A549 (cell line): ENCODE results near the gene RNPEP. TPM values are rescaled to one million over a fixed set of nuclear protein-coding genes. Genes with fewer than 3 reads are reported as not detected.

Experiments
- ATAC-seq, 2 experiments: fragments of 200-7000 bp in 1 of 2; fragments of >200 bp in 1 of 2; cut with Nextera tagmentation in 1 of 2; cut with Tn5 transposase in 1 of 2; 3 replicates each; pipeline versions ENCODE4 v1.8.0 to v1.9.1; 2018 to 2020; ENCODE audit warnings: mild to moderate bottlenecking in 1 of 2, moderate library complexity in 1 of 2
- CTCF ChIA-PET: fragments of 300-600 bp; sonication (Branson Sonifier 250); formaldehyde crosslinking; extraction: SDS; loops from one replicate; lab custom pipeline; 2021; ENCODE audit warnings: antibody characterized with exemption, inconsistent platforms; lab: Yijun Ruan, JAX
- POLR2A ChIA-PET: fragments of 350-600 bp; formaldehyde crosslinking; extraction: SDS; loops from one replicate; lab custom pipeline; 2021; ENCODE audit warnings: antibody characterized with exemption, inconsistent platforms; lab: Yijun Ruan, JAX
- DNase-seq, 2 experiments: peaks; one replicate each; pipeline versions ENCODE4 v3.0.0 to v3.0.0-alpha.2; 2011 to 2016; ENCODE audit warnings: low read depth in 1 of 2, low spot score in 1 of 2
- FAIRE-seq: peaks from 2 replicates; lab custom pipeline; 2011; peaks lifted over from hg19 to GRCh38; lab: Jason Lieb, UNC
- H3K27ac ChIP-seq, 2 experiments: fragments of >200 bp; sonication (Bioruptor Twin); formaldehyde crosslinking; 3 replicates each; pipeline ENCODE4 v1.5.1; 2016 to 2017
- H3K4me1 ChIP-seq: fragments of >200 bp; sonication (Bioruptor Twin); formaldehyde crosslinking; 3 replicates; pipeline ENCODE4 v1.6.1; 2016
- H3K4me2 ChIP-seq: fragments of >200 bp; sonication (Bioruptor Twin); formaldehyde crosslinking; 3 replicates; pipeline ENCODE4 v1.6.1; 2016
- H3K4me3 ChIP-seq: fragments of >200 bp; sonication (Bioruptor Twin); formaldehyde crosslinking; 3 replicates; pipeline ENCODE4 v1.5.1; 2016
- H3K9me3 ChIP-seq: fragments of >200 bp; sonication (Bioruptor Twin); formaldehyde crosslinking; 3 replicates; pipeline ENCODE4 v1.6.1; 2016
- ATOH8 ChIP-seq: fragments of 250-450 bp; sonication (Bioruptor Pico); IDR thresholded peaks from 2 replicates; pipeline ENCODE4 v1.5.0; 2020; ENCODE audit warnings: low read depth, mild to moderate bottlenecking, moderate library complexity
- BCL3 ChIP-seq: fragments of >200 bp; sonication (Bioruptor Twin); formaldehyde crosslinking; IDR thresholded peaks from 3 replicates; pipeline ENCODE4 v1.6.1; 2016
- BHLHE40 ChIP-seq: IDR thresholded peaks from 2 replicates; pipeline ENCODE4 v1.6.1; 2012; ENCODE audit warnings: low read depth, low read length, inconsistent platforms
- CBX8 ChIP-seq: fragments of 200-600 bp; sonication (generic); IDR thresholded peaks from 2 replicates; pipeline ENCODE4 v1.6.1; 2016
- E2F6 ChIP-seq: IDR thresholded peaks from 2 replicates; pipeline ENCODE4 v1.6.1; 2012; ENCODE audit warnings: low read depth, borderline replicate concordance
- EHF ChIP-seq: fragments of 250-450 bp; sonication (Bioruptor Pico); IDR thresholded peaks from 2 replicates; pipeline ENCODE4 v1.5.0; 2020; ENCODE audit warnings: mild to moderate bottlenecking
- EHMT2 ChIP-seq: fragments of 200-600 bp; sonication (generic); IDR thresholded peaks from 2 replicates; pipeline ENCODE4 v1.6.1; 2016; ENCODE audit warnings: antibody characterized with exemption, low read depth, mild to moderate bottlenecking, moderate library complexity
- ELK1 ChIP-seq: fragments of 150-350 bp; IDR thresholded peaks from 2 replicates; pipeline ENCODE4 v1.6.1; 2014; ENCODE audit warnings: low read depth, mild to moderate bottlenecking, low read length
- GATA3 ChIP-seq: IDR thresholded peaks from 2 replicates; pipeline ENCODE4 v1.6.1; 2012; ENCODE audit warnings: borderline replicate concordance
- HDAC2 ChIP-seq: fragments of 200-600 bp; sonication (generic); IDR thresholded peaks from 2 replicates; pipeline ENCODE4 v1.6.1; 2016
- HES2 ChIP-seq: fragments of >200 bp; sonication (Bioruptor Twin); formaldehyde crosslinking; IDR thresholded peaks from 2 replicates; pipeline ENCODE4 v1.6.1; 2016
- JUNB ChIP-seq: fragments of >200 bp; sonication (Bioruptor Twin); formaldehyde crosslinking; IDR thresholded peaks from 2 replicates; pipeline ENCODE4 v1.6.1; 2016
- KDM1A ChIP-seq: fragments of 200-600 bp; sonication (generic); IDR thresholded peaks from 2 replicates; pipeline ENCODE4 v1.6.1; 2016; ENCODE audit warnings: low read depth, mild to moderate bottlenecking
- KDM5A ChIP-seq: fragments of 200-600 bp; sonication (generic); IDR thresholded peaks from 2 replicates; pipeline ENCODE4 v1.6.1; 2016; ENCODE audit warnings: antibody characterized with exemption, mild to moderate bottlenecking
- PBX3 ChIP-seq: IDR thresholded peaks from 2 replicates; pipeline ENCODE4 v1.6.1; 2012
- POLR2AphosphoS2 ChIP-seq: conservative IDR thresholded peaks from 2 replicates; pipeline ENCODE4 v1.6.1; 2012; ENCODE audit warnings: low read length, improper control_type of control experiment, inconsistent platforms
- RARB ChIP-seq: fragments of 250-450 bp; sonication (Bioruptor Pico); IDR thresholded peaks from 2 replicates; pipeline ENCODE4 v1.8.0; 2021; ENCODE audit warnings: mild to moderate bottlenecking, moderate library complexity
- SMC3 ChIP-seq: fragments of >200 bp; sonication (Bioruptor Twin); formaldehyde crosslinking; IDR thresholded peaks from 3 replicates; pipeline ENCODE4 v1.6.1; 2018; ENCODE audit warnings: inconsistent platforms
- SREBF2 ChIP-seq: fragments of 450-650 bp; IDR thresholded peaks from 2 replicates; pipeline ENCODE4 v1.6.1; 2014; ENCODE audit warnings: mild to moderate bottlenecking, moderate library complexity
- ZFP36 ChIP-seq: fragments of 450-650 bp; IDR thresholded peaks from 2 replicates; pipeline ENCODE4 v1.6.1; 2014; ENCODE audit warnings: borderline replicate concordance; ENCODE audit not compliant: partially characterized antibody
- WGBS: methylation state at CpG from one replicate; pipeline ENCODE4 v1.1.6; 2017; ENCODE audit errors: missing lambda C conversion rate; 5-methylcytosine and 5-hydroxymethylcytosine counted together
- polyA plus RNA-seq, 4 experiments: library from polyadenylated mRNA; depleted of rRNA in 3 of 4; stranded (reverse); fragments of >200 nt; fragmentation: RNase III in 1 of 4; extraction: RNeasy Plus Mini Kit Qiagen cat#74134 plus additional on column Dnase treatment in 1 of 4; gene quantifications; 2 replicates in 3 of 4; 3 replicates in 1 of 4; pipeline ENCODE4 v1.2.3, GENCODE V29; 2011 to 2017

Gene RNPEP
- polyA plus RNA-seq, 2 of the 4 experiments (the other 2 are of a cell fraction) = 71.1 to 87.6 TPM

GRCh38 chr1:201982082-201982622 lies 296 bp upstream of the RNPEP start:
- Histone ChIP-seq H3K4me2 (peak overlapping the region; percentile 90), H3K27ac (peak overlapping the region; percentile 88 to 97), H3K4me1 (peaks cover 14% of the 10 kb centered on the region), H3K4me3 (peak overlapping the region; percentile 60), H3K9me3 (no peaks in the 10 kb centered on the region)
- 35% methylated on average over 9 of the region's 31 CpGs for WGBS
- DNase-seq = peak in 1 of 2 experiments; percentile 79
- FAIRE-seq = no peak
- no peak for TF ChIP-seq HDAC2
- no peak for TF ChIP-seq EHMT2
- no peak for TF ChIP-seq SMC3
- TF ChIP-seq ELK1 = no peak
- TF ChIP-seq SREBF2 = no peak
- TF ChIP-seq CBX8 = no peak
- no peak for TF ChIP-seq E2F6
- TF ChIP-seq EHF = no peak
- TF ChIP-seq PBX3 = no peak
- TF ChIP-seq KDM1A = no peak
- TF ChIP-seq ATOH8 (CRISPR knock-in tag) = no peak
- no peak for TF ChIP-seq BHLHE40
- TF ChIP-seq KDM5A = no peak
- no peak for TF ChIP-seq GATA3
- no peak for TF ChIP-seq RARB (CRISPR knock-in tag)
- TF ChIP-seq BCL3 = no peak
- no peak for TF ChIP-seq POLR2AphosphoS2
- no peak for TF ChIP-seq ZFP36
- TF ChIP-seq HES2 = no peak
- peak; percentile 44 to 55 for ATAC-seq
- ChIA-PET POLR2A (interaction anchor here (0.9 to 1.9 kb wide), 5 partner anchors 9 to 136 kb away, joined by 3 to 9 read pairs (median 5); partner anchors contain the start of genes ELF3 and TIMM17A), CTCF (interaction anchor here (1.0 to 46.8 kb wide), 7 partner anchors 9 to 143 kb away, joined by 3 to 1624 read pairs (median 22); partner anchors contain the start of genes ELF3, GPR37L1 and SHISA4)

- ATAC-seq (no peak), FAIRE-seq (no peak), DNase-seq (no peak)
- no peak for TF ChIP-seq BCL3
- no peak for TF ChIP-seq ATOH8 (CRISPR knock-in tag)
- TF ChIP-seq JUNB = no peak
- H3K9me3 ChIP-seq = no peaks in the 10 kb centered on the region
- ChIA-PET CTCF (interaction anchor here (0.6 to 46.8 kb wide), 11 partner anchors 11 to 142 kb away, joined by 3 to 1624 read pairs (median 4); partner anchors contain the start of genes GPR37L1 and SHISA4), POLR2A (interaction anchor here (0.9 to 1.9 kb wide), 6 partner anchors 10 to 135 kb away, joined by 3 to 9 read pairs (median 5); partner anchors contain the start of genes ELF3 and TIMM17A)
- peaks cover 14% of the 10 kb centered on the region for H3K4me1 ChIP-seq
- peak overlapping the region; percentile 90 for H3K4me2 ChIP-seq
- H3K27ac ChIP-seq = peak overlapping the region; percentile 88 to 97
- peak overlapping the region; percentile 60 for H3K4me3 ChIP-seq
- WGBS = 6% methylated on average over 11 of the region's 11 CpGs
These were observed 945 bp downstream of the RNPEP start for GRCh38 chr1:201983380-201983805.
